ENCODE data around the gene PIK3C2G.

GRCh38 chr12:18595412-18595811 lies 334.1 kb downstream of the PIK3C2G start:
- TF ChIP-seq CTCF (IDR thresholded peaks at IDR 0.05): no peak
- no peak for TF ChIP-seq POLR2A (IDR thresholded peaks at IDR 0.05)
